HEK293T (cell line): ENCODE data around the gene LSM2.

Experiments
- ARNT ChIP-seq: fragments of 450-650 bp; IDR thresholded peaks from 2 replicates; pipeline ENCODE4 v1.6.1; 2017; ENCODE audit warnings: mild to moderate bottlenecking
- BHLHE40 ChIP-seq: fragments of 450-650 bp; IDR thresholded peaks from 2 replicates; pipeline ENCODE4 v1.6.1; 2016; ENCODE audit warnings: mild to moderate bottlenecking, moderate library complexity, borderline replicate concordance
- CTBP1 ChIP-seq: fragments of 450-650 bp; IDR thresholded peaks from 2 replicates; pipeline ENCODE4 v1.6.1; 2016; ENCODE audit warnings: borderline replicate concordance
- ELF4 ChIP-seq: fragments of 450-650 bp; IDR thresholded peaks from 2 replicates; pipeline ENCODE4 v1.6.1; 2017; ENCODE audit warnings: antibody characterized with exemption
- FOXM1 ChIP-seq: fragments of 450-650 bp; IDR thresholded peaks from 2 replicates; pipeline ENCODE4 v1.6.1; 2017; ENCODE audit warnings: mild to moderate bottlenecking, borderline replicate concordance
- HDGF ChIP-seq: fragments of 450-650 bp; IDR thresholded peaks from 2 replicates; pipeline ENCODE4 v1.6.1; 2017; ENCODE audit warnings: antibody characterized with exemption, borderline replicate concordance
- NFRKB ChIP-seq: fragments of 450-650 bp; IDR thresholded peaks from 2 replicates; pipeline ENCODE4 v1.6.1; 2016; ENCODE audit warnings: mild to moderate bottlenecking, moderate library complexity
- SP1 ChIP-seq: fragments of 450-650 bp; IDR thresholded peaks from 2 replicates; pipeline ENCODE4 v1.6.1; 2017
- TARDBP ChIP-seq: fragments of 450-650 bp; IDR thresholded peaks from 2 replicates; pipeline ENCODE4 v1.6.1; 2016
- ZNF384 ChIP-seq: fragments of 450-650 bp; IDR thresholded peaks from 2 replicates; pipeline ENCODE4 v1.6.1; 2016
- TF ChIP-seq, protein P1 (sequence below): fragments of 450-650 bp; IDR thresholded peaks from 2 replicates; pipeline ENCODE4 v1.6.1; 2016

DNA sequence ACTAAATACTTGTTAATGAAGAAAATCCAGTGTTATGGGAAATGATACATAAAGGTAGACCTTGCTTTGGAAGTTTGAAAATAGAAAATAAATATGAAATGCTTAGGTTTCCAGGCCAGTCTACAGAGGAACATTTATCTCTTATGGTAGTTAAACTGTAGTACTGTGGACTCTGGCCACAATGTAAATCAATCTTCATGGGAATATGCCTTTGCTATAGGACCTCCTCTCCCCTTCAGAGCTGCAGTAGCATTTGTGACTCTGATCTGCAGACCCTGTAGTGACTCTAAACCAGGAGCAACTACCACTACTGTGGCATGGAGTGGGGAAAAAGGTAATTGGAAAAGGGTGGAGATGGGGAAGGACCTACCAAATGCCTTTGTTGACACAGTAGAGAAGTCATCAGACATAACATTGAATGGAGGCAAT, 13.1 kb upstream of the LSM2 start:
- TF ChIP-seq BHLHE40 = no peak
- TF ChIP-seq NFRKB = no peak
- TF ChIP-seq ARNT = no peak
- TF ChIP-seq TARDBP = no peak
- TF ChIP-seq, protein P1, sequence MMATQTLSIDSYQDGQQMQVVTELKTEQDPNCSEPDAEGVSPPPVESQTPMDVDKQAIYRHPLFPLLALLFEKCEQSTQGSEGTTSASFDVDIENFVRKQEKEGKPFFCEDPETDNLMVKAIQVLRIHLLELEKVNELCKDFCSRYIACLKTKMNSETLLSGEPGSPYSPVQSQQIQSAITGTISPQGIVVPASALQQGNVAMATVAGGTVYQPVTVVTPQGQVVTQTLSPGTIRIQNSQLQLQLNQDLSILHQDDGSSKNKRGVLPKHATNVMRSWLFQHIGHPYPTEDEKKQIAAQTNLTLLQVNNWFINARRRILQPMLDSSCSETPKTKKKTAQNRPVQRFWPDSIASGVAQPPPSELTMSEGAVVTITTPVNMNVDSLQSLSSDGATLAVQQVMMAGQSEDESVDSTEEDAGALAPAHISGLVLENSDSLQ = no peak
- no peak for TF ChIP-seq FOXM1
- TF ChIP-seq CTBP1 = no peak
- no peak for TF ChIP-seq SP1
- TF ChIP-seq ELF4 = no peak
- no peak for TF ChIP-seq HDGF
- 0 out of 2 replicates have a peak, but pooled peaks have one; percentile 1 for TF ChIP-seq ZNF384
